ENCODE measurements around the gene ZCCHC7.

The ZCCHC7 gene

DNA sequence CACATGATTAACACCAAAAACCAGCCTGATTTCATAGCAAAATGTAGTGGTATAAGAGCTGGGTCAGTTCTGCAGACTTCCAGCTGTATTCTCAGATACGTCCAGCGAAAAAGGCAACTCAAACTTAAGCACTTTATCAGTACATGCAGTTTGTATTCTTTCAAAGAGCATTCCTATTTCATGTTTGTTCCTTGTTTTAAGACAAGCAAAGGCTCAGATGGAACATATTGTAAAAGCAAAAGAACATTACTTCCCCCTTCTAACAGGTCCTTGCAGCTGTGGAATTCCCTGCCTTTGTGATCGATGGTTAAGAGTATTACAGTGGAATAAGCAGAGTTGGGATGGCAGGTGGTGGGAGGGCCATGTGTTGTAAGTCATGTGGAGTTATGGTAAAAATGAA, 215.8 kb downstream of the ZCCHC7 start:
- DNase-seq (ENCODE audit: low read depth): no peak

DNA sequence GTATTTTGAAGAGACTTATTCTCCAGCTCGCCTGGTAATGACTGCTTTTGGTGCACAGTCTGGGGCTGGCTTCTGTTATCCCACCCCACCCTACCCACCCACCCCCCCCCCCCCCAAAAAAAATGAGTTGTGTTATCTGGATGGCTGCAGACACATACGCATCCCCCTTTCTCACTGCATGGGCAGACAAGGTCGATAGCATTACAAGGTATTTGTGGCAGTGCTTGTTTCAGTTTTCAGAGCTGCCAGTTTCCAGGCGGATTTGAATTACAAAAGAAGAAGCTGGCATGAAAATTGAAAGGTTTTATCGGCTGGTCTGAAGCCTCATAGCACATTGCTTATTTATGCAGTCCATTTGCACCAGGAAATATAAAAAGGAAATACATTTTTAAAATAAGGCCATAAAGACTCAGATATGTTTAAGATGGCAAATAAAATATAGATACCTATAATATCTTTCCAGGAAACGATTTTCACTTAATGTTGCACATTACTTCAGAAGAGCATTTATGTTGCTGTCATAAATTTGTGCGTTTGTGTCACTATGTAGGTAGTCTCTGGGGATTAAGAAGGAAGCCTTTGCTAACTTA, 217.0 kb downstream of the ZCCHC7 start:
- DNase-seq (ENCODE audit: low read depth): no peak

DNA sequence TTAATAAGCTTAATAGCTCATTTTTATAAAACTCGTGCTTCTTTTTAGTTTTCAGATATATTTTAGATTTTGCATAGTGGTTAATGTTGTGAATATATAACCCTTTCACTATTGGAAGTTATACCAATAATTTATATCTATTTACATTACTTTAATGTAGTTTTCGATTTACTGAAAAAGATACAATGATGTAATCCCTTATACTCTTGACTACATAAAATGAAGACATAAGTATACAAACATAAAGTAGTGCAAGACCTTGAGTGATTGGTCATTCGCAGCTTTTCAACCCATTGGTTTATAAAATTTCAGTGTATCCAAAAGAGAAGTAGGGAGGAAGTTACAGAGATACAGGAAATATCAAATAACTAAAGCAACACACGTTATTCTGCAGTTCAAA, 217.8 kb downstream of the ZCCHC7 start:
- DNase-seq (ENCODE audit: low read depth): no peak

DNA sequence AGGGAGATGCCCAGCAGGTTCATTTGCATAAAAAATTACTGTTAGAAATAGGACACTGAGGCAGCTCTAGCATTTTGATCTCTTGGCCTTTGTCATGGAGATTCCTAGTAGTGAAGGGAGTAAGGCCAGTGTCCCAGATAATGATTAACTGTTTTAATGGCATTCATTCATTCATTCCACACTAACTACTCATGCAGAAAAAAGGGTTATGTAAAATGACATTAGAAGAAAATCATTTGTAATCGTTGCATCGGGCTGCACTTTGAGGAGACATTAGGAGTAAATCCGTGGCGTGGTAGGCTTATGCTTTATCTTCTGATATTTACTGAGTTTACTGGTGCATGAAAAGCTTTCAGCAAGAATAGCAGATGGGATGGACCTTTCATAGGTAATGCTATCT, 219.5 kb downstream of the ZCCHC7 start:
- no peak for DNase-seq (ENCODE audit: low read depth)

DNA sequence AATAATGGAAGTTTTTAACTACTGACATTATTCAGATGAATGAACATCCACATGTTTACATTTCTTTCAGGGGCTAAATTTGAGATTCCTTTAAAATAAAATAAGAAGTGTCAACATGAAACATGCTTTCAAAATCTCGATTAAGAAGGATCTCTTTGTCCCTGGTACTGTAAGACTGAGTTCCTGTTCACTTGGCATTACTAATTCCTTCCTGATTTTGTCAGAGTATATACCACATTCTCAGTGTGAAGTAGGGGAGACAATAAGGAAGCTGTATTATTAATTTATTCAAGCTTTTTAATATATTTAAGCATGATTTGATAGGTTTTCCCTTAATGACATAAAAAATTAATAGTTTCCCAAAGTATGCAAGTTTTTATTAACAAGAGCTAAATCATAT, 220.6 kb downstream of the ZCCHC7 start:
- DNase-seq (ENCODE audit: low read depth): no peak

DNA sequence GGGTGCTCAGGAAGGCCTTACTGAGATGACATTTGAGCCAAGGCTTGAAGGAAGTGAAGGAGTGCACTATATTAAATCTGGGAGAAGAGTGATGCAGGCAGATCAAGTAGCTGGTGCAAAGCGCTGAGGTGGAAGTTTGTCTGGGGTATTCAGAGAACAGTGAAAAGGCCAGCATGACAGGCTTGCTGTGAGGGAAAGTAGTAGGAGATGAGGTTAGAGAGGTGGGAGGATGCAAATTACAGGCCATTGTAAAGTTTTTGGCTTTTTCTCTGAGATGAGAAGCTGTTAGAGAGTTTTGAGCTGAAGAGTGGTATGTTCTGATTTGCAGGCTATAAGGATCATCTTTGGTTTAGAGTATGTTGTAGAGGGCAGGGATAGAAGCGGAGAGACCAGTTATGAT, 221.3 kb downstream of the ZCCHC7 start:
- no peak for DNase-seq (ENCODE audit: low read depth)

DNA sequence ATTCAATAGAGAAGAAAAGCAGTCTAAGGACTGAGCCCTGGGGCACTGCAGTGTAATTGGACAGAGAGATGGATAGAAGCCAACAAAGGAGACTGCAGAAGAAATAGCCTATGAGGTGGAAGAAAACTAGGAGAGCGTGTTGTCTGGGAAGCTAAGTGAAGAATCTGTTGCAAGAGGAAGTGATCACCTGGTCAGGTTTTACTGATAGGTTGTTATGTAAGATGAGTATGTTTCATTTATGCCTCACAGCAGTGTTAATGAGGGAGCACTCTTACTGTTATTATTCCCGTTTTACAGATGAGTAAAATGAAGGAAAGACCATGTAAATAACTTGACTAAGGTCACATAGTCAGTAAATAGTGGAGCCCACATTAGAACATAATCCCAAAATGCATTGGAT, 222.1 kb downstream of the ZCCHC7 start:
- no peak for DNase-seq (ENCODE audit: low read depth)

DNA sequence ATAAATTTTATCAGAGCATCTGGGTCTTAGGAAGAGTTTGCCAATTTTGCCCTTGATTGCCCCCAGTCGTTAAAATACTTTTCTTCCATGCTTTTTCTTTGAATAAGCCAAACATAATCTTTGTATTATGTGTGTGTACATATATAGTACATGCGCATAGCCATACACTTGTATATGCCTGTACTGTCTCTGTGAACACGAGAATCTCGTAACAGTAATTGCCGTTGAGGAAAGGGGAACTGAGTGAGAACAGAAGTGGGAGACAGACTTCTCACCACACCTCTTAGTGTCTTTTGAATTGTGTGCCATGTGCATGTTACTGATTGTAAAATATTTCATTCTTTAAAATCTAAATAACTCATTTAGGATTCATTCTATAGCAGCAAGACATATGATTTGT, 222.5 kb downstream of the ZCCHC7 start:
- no peak for DNase-seq (ENCODE audit: low read depth)

DNA sequence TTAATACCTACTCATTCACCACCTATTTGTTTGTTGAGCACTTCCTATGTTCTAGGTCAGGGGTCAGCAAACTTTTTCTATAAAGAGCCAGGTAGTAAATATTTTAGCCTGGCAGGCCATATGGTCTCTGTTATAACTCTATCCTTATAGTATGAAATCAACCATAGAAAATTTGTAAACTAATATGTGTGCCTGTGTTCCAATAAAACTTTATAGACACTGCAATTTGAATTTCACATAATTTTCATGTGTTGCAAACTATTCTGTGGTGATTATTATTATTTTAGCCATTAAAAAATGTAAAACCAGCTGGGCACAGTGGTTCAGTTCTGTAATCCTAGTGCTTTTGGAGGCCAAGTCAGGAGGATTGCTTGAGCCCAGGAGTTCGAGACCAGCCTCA, 223.3 kb downstream of the ZCCHC7 start:
- DNase-seq (ENCODE audit: low read depth): no peak

DNA sequence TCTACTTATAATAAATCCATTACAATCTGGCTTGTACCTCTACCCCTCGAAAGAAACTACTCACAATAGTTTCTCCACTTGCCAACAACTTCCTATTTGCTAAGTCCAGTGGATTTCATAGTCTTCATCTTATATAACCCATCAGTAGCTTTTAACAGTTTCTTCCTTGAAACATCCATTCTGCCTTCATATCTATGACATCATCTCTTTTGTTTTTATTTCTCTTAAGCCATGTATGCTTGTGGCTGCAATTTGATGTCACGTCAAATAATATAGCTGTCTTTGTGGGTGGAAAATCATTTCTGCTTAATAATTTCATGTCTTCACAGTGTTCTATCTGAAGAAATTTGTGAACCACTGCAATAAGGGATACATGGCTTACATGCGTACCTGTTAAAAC, 224.7 kb downstream of the ZCCHC7 start:
- no peak for DNase-seq (ENCODE audit: low read depth)

DNA sequence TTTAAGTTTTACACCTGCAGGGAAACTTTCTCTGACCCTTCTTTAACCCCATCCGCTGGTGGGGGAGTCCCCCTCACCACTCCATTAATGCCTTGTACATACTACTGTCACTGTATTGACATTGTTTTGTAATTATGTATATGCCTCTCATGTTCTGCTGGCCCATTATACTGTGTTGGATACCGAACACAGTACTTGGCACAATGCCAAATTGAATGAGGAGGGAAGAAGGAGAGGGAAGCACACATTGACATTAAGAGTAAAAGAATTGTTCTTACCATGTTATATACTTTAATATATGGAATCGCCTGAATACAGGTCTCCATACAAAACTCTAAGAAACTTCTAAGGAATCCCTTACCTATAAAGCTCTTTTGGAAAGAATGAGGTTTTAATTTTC, 228.5 kb downstream of the ZCCHC7 start:
- no peak for DNase-seq (ENCODE audit: low read depth)

DNA sequence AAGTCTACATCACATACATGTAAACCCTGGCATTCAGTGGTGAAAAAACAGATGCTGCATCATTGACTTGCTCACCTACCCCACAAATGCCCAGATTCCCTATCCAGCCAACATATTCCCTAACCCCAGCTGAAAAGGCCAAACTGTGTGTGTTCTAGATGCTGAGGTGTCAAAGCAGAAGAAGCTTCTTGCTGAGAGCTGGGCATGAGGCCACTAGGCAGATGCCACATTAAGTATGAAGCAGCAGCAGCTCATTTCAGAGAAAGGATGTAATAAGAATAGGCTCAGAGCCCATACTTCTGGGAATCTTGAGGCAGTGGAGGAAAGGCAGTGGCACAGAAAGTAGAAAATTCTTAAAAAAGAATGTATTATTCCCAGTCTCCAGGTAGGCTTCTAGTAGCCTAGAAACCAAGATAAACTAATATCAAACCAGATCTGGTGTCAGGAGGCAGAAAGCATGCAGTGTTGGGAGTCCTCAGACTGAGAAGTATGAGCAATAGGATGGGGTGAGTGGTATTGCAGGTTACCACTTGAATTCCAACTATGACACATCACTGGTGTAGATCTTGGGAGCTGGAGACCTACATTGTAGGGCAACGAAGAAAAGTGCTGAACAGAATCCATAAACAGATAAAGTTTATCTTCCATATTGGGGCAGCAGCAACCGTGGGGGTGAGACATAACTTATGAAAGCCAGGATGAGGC, 230.3 kb downstream of the ZCCHC7 start:
- DNase-seq (ENCODE audit: low read depth): no peak

DNA sequence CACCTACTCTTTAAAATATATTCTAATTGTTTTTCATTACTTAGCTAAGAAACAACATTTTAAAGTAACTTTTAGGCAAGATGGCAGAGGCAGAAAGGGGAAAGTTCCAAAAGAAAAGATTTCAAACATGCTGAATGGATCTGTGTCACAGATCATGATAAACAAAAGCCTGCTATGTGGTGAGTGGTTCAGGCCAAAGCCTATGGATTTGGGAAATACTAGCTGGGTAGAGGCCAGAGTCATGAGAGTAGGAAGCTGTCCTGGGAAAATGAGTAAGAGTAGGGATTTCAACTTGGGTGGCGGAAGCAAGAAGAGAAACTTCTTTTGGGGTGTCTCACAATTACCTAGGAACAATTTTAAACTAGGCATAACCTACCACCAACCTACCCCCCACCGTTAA, 233.4 kb downstream of the ZCCHC7 start:
- DNase-seq (ENCODE audit: low read depth): no peak

DNA sequence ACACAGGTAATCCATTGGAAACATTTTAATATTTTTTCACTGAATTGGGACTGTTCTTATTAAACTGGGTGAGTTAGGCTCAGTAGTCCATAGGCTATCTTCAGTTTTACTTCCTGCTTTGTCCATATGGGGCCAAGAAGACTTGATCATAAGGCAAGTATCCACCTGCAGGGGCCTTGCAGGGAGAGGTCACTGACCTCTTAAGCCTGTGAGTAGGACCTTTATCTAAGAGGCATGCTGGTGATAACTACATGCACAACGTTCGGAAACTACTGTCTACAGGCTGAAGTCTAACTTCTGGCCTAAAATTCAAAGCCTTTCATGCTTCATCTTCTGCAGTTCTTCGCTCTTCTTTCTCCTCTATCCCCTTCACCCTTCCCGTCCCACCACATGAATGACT, 242.1 kb downstream of the ZCCHC7 start:
- DNase-seq (ENCODE audit: low read depth): no peak

DNA sequence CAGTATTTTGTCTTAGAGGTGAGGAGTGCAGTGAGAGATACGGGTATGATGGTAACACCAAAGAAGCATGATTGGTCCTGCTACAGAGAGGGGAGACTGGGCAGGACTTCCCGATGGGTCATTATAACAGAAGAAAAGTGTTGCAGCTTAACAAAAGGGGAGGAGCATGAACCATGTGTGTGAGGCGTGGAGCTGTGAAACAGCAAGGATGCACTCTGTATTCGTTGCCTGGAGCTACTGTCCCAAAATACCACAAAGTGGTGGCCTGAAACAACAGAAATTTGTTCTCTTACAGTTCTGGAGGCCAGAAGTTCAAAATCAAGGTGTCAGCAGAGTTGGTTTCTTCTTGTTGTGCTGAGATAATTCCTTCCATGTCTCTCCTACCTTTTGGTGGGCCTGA, 242.8 kb downstream of the ZCCHC7 start:
- DNase-seq (ENCODE audit: low read depth): no peak

DNA sequence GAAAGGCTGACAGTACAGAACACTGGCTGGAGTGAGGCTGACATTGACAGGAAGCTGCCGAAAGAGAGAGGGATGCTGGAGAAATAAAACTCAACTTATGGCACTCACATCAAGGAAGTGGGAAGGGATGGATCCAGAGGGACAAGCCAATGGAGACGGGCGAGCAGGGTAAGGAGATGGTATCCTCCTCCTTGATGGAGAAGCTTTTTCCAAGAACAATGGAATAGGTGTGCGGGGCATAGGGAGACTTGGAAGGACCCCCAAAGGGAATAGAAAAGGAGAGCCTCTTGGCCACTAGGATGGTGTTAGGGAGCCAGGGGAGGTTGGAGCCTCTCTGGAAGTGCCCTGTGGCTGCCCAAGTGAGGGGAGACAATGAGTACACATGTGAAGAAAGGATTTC, 243.8 kb downstream of the ZCCHC7 start:
- DNase-seq (ENCODE audit: low read depth): no peak

DNA sequence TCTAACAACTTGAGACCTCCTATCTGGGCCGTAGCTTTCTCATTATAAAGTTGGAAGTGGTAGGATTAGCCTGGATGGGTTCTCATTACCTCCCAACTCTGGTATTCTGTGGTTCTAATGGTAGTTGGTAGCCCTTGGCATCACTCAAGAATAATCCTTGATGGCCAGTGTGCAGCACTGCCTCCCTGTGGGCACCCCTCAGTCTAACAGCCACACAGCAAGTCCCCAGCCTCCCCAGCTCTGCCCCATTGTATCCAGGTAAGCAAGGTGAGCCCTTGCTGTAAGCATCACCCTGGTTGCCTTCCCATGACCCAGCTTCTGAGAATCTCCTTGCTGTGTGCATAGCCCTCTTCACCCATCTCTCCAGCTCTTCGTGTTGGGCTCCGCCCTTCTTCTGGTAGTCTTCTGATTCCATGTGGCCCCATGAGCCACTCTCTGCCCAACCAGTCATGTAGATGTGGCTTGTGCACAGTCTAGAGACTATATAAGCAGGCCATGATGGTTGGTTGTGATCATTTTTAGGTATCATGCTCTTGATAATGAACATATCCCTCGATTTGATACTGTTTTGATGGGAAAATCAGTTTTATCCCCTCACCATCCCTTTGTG, 244.5 kb downstream of the ZCCHC7 start:
- DNase-seq (ENCODE audit: low read depth): no peak

DNA sequence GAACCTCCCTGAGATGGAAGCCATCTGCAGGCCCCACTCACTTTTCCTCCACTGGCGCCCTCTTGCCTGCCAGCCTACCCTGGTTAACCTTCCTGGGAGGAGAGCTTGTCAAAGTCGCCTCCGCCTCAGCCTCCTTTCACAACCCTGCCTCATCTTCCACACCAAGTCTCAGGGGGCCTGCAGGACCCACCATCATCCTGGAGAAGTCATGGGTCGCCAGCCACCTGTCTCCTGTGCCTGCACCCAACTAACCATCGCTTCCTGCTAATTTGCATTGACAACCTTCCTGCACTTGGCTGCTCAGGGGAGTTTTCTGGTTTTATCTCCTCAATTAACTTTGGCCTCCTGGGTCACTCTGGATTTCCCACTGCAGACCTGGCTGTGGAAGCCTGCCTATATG, 249.3 kb downstream of the ZCCHC7 start:
- DNase-seq (ENCODE audit: low read depth): no peak

DNA sequence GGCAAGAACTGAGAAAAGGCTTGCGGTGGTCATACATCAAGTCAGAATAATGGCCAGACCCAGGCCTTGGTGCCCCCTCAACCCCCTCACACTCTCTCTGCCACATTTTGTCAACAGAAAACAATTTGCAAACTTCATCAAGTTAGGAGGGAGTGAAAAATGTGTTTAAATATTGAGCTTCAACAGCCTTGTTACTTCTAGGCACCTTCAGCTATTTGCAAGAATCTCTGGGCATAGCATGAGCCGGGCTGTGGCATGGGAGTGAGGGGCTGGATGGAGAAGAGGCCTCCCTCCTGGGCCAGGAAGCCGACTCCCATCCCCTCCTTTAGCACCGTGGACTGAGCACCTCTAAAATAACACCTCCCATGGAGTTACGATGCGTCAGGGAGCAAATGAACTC, 249.9 kb downstream of the ZCCHC7 start:
- no peak for DNase-seq (ENCODE audit: low read depth)

DNA sequence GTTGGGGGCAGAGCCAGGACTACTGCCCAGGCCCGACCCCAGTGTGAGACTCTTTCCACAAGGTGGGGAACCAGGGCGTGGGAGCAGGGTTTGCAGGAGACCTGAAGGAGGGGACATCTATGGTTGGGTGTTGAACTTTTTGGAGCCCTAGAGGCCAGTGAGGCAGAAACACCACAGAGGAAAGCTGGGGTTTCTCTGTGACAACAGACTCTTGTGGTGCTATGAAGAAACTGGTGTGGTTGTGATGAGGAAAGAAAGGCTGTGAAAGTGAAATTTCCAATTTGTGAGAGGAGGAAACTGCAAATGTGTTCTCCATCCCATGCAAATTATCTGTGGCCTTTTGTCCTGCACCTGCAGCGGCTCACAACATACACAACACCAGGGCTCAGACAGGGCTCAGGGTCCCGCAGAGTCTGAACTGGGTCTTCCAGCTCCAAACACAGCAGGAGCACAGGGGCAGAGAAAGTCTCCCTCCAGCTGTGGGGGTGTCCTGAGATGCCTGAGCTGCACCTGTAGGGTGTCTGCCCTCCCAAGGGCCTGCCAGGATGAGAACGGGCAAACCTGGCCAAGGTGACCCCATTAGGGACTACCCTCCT, 250.7 kb downstream of the ZCCHC7 start:
- no peak for DNase-seq (ENCODE audit: low read depth)

DNA sequence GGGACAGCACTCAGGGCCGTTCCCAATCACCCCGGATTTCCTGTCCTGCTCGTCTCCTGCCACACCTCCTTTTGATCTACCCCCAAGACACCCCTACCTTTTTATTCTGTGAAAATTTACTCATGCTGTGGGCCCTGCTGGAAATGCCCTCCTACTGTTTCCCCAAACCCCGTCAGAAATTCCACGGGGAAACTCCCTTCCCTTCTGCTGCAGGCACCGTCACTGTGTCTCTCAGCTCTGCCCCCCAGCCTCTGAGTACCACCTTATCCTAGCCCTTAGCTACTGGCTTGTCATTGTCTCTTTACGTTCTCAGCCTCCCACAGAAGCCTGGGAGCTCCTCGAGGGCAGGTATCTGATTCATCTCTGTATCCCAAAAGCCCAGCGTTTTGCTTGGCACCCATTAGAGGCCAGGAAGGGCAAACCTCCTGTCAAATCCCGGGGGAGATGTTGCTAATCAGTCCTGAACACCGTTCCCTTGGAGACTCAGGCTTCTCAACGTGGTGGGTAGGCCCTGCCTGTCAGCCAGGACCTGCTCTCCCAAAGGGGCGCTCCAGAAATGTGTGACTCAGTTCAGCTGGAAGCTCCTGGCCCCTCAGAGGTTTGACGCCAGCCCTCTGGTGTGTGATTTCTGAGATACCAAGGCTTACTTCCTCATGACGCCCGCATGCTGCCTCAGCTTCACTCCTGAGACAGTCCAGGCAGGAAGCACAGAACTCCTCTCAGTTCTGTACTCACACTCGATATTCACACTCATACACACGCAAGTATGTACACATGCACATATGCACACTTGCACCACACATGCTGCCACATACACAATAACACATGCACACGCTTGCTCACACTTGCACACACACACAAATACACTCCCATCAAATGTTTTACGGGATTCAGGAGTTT, 251.4 kb downstream of the ZCCHC7 start:
- no peak for DNase-seq (ENCODE audit: low read depth)

DNA sequence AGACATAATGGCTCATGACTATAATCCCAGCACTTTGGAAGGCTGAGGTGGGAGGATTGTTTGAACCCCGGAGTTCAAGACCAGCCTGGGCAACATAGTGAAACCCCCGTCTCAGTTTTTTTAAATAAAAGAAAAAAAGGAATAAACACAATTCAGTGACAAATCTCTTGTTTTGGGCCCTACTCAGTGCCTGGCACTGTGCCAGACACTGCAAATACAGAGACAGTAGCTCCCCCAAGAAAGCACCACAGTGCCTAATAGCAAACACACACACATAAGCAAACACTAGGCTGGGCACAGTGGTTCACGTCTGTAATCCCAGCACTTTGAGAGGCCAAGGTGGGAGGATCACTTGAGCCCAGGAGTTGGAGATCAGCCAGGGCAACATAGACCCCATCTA, 252.5 kb downstream of the ZCCHC7 start:
- no peak for DNase-seq (ENCODE audit: low read depth)

Measured in activated T-helper 1 cell treated with Interleukin-2 at 50 U/mL for 16 hours (primary cell).